Glutamatergic neuron (in vitro differentiated cells): ENCODE data around the gene PPFIBP2. TPM values are rescaled to one million over a fixed set of nuclear protein-coding genes. Genes with fewer than 3 reads are reported as not detected.

Experiments used
- DNase-seq: peaks from one replicate; pipeline ENCODE4 v3.0.0; 2022
- H3K27ac Mint-ChIP-seq: one replicate; pipeline ENCODE4 v1.8.0; 2020; ENCODE audit warnings: mild to moderate bottlenecking, mixed read lengths, inconsistent platforms; ENCODE audit not compliant: unreplicated experiment
- H3K27me3 Mint-ChIP-seq: one replicate; pipeline ENCODE4 v1.8.0; 2020; ENCODE audit warnings: mild to moderate bottlenecking, moderate library complexity, mixed read lengths, inconsistent platforms; ENCODE audit not compliant: unreplicated experiment
- H3K36me3 Mint-ChIP-seq: one replicate; pipeline ENCODE4 v1.8.0; 2020; ENCODE audit warnings: mild to moderate bottlenecking, mixed read lengths, inconsistent platforms; ENCODE audit not compliant: unreplicated experiment
- H3K4me1 Mint-ChIP-seq: one replicate; pipeline ENCODE4 v1.8.0; 2020; ENCODE audit warnings: mild to moderate bottlenecking, low read depth, mixed read lengths, inconsistent platforms; ENCODE audit not compliant: unreplicated experiment
- H3K4me3 Mint-ChIP-seq: one replicate; pipeline ENCODE4 v1.8.0; 2020; ENCODE audit warnings: mild to moderate bottlenecking, mixed read lengths, inconsistent platforms; ENCODE audit not compliant: unreplicated experiment
- H3K9me3 Mint-ChIP-seq: one replicate; pipeline ENCODE4 v1.8.0; 2020; ENCODE audit warnings: mild to moderate bottlenecking, moderate library complexity, mixed read lengths, inconsistent platforms; ENCODE audit not compliant: unreplicated experiment
- total RNA-seq: library from RNA; stranded (reverse); fragmentation: NEBNext Ultra II Directional; extraction: Animal tissue kit (Norgen Biotek cat#: 25700); gene quantifications from one replicate; pipeline ENCODE4 v1.2.1, GENCODE V29; 2021; ENCODE audit not compliant: unreplicated experiment
- TF ChIP-seq, protein P1 (sequence below): fragments of 200-600 bp; sonication (generic); IDR thresholded peaks from one replicate; pipeline ENCODE4 v1.5.0; 2021; ENCODE audit not compliant: partially characterized antibody, unreplicated experiment

The PPFIBP2 gene
- total RNA-seq, 1 donor from 2014 or later = 1.5 TPM

DNA sequence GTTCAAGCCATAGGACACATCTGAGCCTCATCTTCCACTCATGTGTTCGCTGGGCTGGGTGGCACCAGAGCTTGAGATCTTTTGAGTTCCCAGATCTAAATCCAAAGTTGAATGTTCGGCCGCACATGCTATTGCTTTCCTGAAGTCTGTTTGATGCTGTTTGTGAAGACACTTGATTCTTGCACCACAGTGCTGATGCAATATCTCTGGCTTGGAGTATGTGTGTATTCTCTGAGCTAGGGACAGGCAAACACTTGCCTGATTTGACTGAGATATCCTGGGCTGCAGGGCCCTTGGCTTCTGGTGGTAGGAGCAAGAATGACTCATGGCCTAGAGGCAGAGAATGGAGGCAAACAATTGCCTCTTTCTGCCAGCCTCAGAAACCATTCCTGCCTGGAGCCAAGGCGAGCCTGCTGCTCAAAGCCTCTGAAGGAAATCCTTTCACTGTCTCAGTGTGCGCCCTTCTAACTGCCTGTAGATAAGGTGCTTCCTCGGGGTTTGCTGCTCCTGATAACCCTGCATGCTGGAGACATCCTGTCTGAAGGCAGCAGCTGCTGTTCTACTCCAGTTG is 86.5 kb downstream of the PPFIBP2 start:
- H3K4me3 Mint-ChIP-seq = no peak overlapping the region
- no peak overlapping the region for H3K27ac Mint-ChIP-seq
- H3K4me1 Mint-ChIP-seq = no peaks in the 10 kb centered on the region
- TF ChIP-seq, protein P1, sequence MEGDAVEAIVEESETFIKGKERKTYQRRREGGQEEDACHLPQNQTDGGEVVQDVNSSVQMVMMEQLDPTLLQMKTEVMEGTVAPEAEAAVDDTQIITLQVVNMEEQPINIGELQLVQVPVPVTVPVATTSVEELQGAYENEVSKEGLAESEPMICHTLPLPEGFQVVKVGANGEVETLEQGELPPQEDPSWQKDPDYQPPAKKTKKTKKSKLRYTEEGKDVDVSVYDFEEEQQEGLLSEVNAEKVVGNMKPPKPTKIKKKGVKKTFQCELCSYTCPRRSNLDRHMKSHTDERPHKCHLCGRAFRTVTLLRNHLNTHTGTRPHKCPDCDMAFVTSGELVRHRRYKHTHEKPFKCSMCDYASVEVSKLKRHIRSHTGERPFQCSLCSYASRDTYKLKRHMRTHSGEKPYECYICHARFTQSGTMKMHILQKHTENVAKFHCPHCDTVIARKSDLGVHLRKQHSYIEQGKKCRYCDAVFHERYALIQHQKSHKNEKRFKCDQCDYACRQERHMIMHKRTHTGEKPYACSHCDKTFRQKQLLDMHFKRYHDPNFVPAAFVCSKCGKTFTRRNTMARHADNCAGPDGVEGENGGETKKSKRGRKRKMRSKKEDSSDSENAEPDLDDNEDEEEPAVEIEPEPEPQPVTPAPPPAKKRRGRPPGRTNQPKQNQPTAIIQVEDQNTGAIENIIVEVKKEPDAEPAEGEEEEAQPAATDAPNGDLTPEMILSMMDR = no peak
- H3K36me3 Mint-ChIP-seq = no peaks in the 10 kb centered on the region
- no peak for DNase-seq
- no peaks in the 10 kb centered on the region for H3K27me3 Mint-ChIP-seq
- H3K9me3 Mint-ChIP-seq = no peaks in the 10 kb centered on the region

DNA sequence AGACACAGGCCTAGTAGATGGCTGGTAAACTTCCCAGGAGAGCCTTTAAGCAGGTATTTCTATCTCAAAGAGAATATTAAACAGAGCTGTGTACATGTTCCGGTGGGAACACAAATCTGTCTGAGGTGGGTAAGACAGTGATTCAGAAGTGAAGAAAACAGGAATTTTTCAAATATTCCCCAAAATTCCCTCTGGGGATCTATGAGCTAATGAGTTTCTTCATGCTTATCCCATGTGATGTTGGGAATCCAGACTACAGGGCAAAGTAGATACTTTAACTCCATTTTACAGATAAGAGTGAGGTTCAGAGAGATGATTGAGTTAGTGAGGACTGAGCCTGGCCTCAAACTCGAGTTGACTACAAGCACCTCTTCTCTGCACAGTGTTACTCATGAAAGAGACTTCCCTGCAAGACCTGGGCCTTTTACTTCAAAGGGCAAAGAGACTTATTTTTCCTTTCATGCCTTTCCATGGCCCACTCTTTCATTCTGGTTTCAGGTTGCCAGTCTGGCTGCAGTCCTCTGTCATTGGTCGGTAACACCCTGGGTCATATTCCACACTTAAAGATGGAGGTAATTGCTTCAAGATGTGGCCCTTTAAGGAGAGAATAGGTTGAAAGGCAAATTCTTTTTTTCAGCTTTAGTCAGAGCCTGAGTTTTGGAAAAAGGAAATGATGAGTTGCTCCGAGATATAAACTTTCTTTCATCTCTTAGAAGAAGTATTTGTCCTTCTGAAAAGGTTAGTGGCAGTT is 89.4 kb downstream of the PPFIBP2 start:
- no peak overlapping the region for H3K27ac Mint-ChIP-seq

GRCh38 chr11:7604331-7604955 is 90.6 kb downstream of the PPFIBP2 start:
- DNase-seq = no peak
- Mint-ChIP-seq H3K27me3 (no peaks in the 10 kb centered on the region), H3K36me3 (no peaks in the 10 kb centered on the region), H3K9me3 (peaks cover 1% of the 10 kb centered on the region), H3K4me3 (no peak overlapping the region), H3K27ac (no peak overlapping the region), H3K4me1 (no peaks in the 10 kb centered on the region)
- TF ChIP-seq, protein P1 = no peak

More for the DNA sequence above, 89.4 kb downstream of the PPFIBP2 start:
- DNase-seq = no peak
- Mint-ChIP-seq H3K4me3 (no peak overlapping the region), H3K9me3 (peaks cover 1% of the 10 kb centered on the region), H3K27me3 (no peaks in the 10 kb centered on the region), H3K4me1 (no peaks in the 10 kb centered on the region), H3K36me3 (no peaks in the 10 kb centered on the region)
- TF ChIP-seq, protein P1 = no peak

DNA sequence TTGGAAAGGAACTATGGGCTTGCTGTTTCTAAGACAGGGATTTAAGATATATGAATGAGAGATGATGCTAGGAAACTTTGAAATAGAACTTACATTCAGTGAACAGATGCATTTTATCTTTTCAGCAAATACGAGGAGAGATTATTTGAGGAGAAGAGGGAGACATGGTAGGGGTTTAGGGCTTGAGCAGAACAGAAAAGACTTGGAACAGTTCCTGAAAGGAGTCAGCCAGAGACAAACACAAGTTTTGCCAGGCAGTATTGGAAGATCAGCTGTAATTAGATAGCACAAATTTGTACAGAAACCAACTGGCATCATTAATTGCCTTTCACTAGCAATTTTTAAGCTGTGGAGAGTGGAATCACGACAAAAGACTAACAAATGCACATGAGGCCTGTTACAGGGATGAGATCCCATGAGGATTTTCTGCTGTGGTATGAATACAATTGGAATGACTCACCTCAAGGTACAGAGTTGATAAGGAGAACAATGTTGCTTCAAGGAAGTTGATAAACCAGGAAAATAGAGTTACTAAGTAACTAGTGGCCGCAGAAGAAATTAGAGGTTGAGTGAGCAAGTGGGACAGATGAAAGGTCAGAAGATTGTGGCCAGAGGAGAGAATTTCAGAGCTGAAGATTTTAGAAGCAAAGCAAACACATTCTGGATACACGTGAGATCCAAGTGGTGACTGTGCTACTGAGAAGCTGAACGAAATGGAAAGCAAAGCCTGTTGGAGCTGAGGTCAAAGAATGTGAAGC is 91.6 kb downstream of the PPFIBP2 start:
- no peak for DNase-seq
- Mint-ChIP-seq H3K27me3 (no peaks in the 10 kb centered on the region), H3K4me1 (no peaks in the 10 kb centered on the region), H3K27ac (no peak overlapping the region), H3K9me3 (peaks cover 1% of the 10 kb centered on the region), H3K36me3 (no peaks in the 10 kb centered on the region), H3K4me3 (no peak overlapping the region)
- TF ChIP-seq, protein P1 = no peak
